ENCODE results near the gene ZFHX3.

The ZFHX3 gene

GRCh38 chr16:72983241-72983640, 64.7 kb downstream of the ZFHX3 start:
- in situ Hi-C loops (cut with HindIII; ENCODE audit: low sequenced_read_pairs): no loop called here

GRCh38 chr16:72979974-72980373, 68.0 kb downstream of the ZFHX3 start:
- in situ Hi-C loops (cut with HindIII; ENCODE audit: low sequenced_read_pairs): loop anchor here (10.0 kb wide), 1 partner anchor 135 kb away; no protein-coding TSS in a partner anchor

- in situ Hi-C loops (cut with HindIII; ENCODE audit: low sequenced_read_pairs): loop anchor here (10.0 kb wide), 1 partner anchor 137 kb away; no protein-coding TSS in a partner anchor
These were observed 69.7 kb downstream of the ZFHX3 start for GRCh38 chr16:72978212-72978611.

GRCh38 chr16:72977127-72977526, 70.8 kb downstream of the ZFHX3 start:
- in situ Hi-C loops (cut with HindIII; ENCODE audit: low sequenced_read_pairs): loop anchor here (10.0 kb wide), 1 partner anchor 138 kb away; no protein-coding TSS in a partner anchor

GRCh38 chr16:72976438-72977064, 71.4 kb downstream of the ZFHX3 start:
- in situ Hi-C loops (cut with HindIII; ENCODE audit: low sequenced_read_pairs): loop anchor here (10.0 kb wide), 1 partner anchor 138 kb away; no protein-coding TSS in a partner anchor

GRCh38 chr16:72975809-72976437, 72.0 kb downstream of the ZFHX3 start:
- in situ Hi-C loops (cut with HindIII; ENCODE audit: low sequenced_read_pairs): loop anchor here (10.0 kb wide), 1 partner anchor 139 kb away; no protein-coding TSS in a partner anchor

GRCh38 chr16:72974142-72974769, 73.7 kb downstream of the ZFHX3 start:
- in situ Hi-C loops (cut with HindIII; ENCODE audit: low sequenced_read_pairs): loop anchor here (10.0 kb wide), 1 partner anchor 141 kb away; no protein-coding TSS in a partner anchor

- in situ Hi-C loops (cut with HindIII; ENCODE audit: low sequenced_read_pairs): loop anchor here (10.0 kb wide), 1 partner anchor 142 kb away; no protein-coding TSS in a partner anchor
These were observed 74.9 kb downstream of the ZFHX3 start for GRCh38 chr16:72972878-72973571.

GRCh38 chr16:72971370-72971769, 76.6 kb downstream of the ZFHX3 start:
- in situ Hi-C loops (cut with HindIII; ENCODE audit: low sequenced_read_pairs): loop anchor here (10.0 kb wide), 1 partner anchor 143 kb away; no protein-coding TSS in a partner anchor

GRCh38 chr16:72970656-72971055, 77.3 kb downstream of the ZFHX3 start:
- in situ Hi-C loops (cut with HindIII; ENCODE audit: low sequenced_read_pairs): loop anchor here (10.0 kb wide), 1 partner anchor 144 kb away; no protein-coding TSS in a partner anchor

GRCh38 chr16:72969812-72970211, 78.1 kb downstream of the ZFHX3 start:
- in situ Hi-C loops (cut with HindIII; ENCODE audit: low sequenced_read_pairs): loop anchor here (10.0 kb wide), 1 partner anchor 145 kb away; no protein-coding TSS in a partner anchor

- in situ Hi-C loops (cut with HindIII; ENCODE audit: low sequenced_read_pairs): no loop called here
These were observed 78.8 kb downstream of the ZFHX3 start for GRCh38 chr16:72969146-72969545.

GRCh38 chr16:72967941-72968340, 80.0 kb downstream of the ZFHX3 start:
- in situ Hi-C loops (cut with HindIII; ENCODE audit: low sequenced_read_pairs): no loop called here

- in situ Hi-C loops (cut with HindIII; ENCODE audit: low sequenced_read_pairs): no loop called here
These were observed 84.2 kb downstream of the ZFHX3 start for GRCh38 chr16:72963533-72964315.

- in situ Hi-C loops (cut with HindIII; ENCODE audit: low sequenced_read_pairs): no loop called here
These were observed 85.6 kb downstream of the ZFHX3 start for GRCh38 chr16:72962347-72962746.

GRCh38 chr16:72961863-72962262, 86.1 kb downstream of the ZFHX3 start:
- in situ Hi-C loops (cut with HindIII; ENCODE audit: low sequenced_read_pairs): no loop called here

- in situ Hi-C loops (cut with HindIII; ENCODE audit: low sequenced_read_pairs): no loop called here
These were observed 86.7 kb downstream of the ZFHX3 start for GRCh38 chr16:72961115-72961832.

GRCh38 chr16:72960101-72960500, 87.8 kb downstream of the ZFHX3 start:
- in situ Hi-C loops (cut with HindIII; ENCODE audit: low sequenced_read_pairs): no loop called here

GRCh38 chr16:72959301-72959996, 88.5 kb downstream of the ZFHX3 start:
- in situ Hi-C loops (cut with HindIII; ENCODE audit: low sequenced_read_pairs): no loop called here
